Neural cell (in vitro differentiated cells): ENCODE results near the gene CCDC154. TPM values are rescaled to one million over a fixed set of nuclear protein-coding genes. Genes with fewer than 3 reads are reported as not detected.

Experiments
- H2AFZ ChIP-seq: fragments of 200-600, 300-800 bp; sonication (generic), shearing (Covaris generic); 2 replicates; pipeline ENCODE4 v1.6.0; 2014; ENCODE audit warnings: low read depth, mild to moderate bottlenecking, antibody characterized with exemption, low read length, moderate library complexity
- H3F3A ChIP-seq: fragments of 200-600 bp; shearing (Covaris generic); 2 replicates; pipeline ENCODE4 v1.6.1; 2016; ENCODE audit warnings: mild to moderate bottlenecking, moderate library complexity, mixed read lengths, antibody characterized with exemption, low read length; ENCODE audit not compliant: insufficient read depth, poor library complexity, severe bottlenecking
- H3K27ac ChIP-seq: fragments of 200-600, 300-800 bp; sonication (generic), shearing (Covaris generic); 2 replicates; pipeline ENCODE4 v1.5.1; 2014; ENCODE audit warnings: mild to moderate bottlenecking, low read length, moderate library complexity
- H3K27me3 ChIP-seq: fragments of 300-800, 200-600 bp; sonication (generic), shearing (Covaris generic); 2 replicates; pipeline ENCODE4 v1.6.0; 2014; ENCODE audit warnings: mild to moderate bottlenecking, low read depth, low read length, moderate library complexity; ENCODE audit not compliant: insufficient read depth
- H3K36me3 ChIP-seq: fragments of 300-800, 200-600 bp; sonication (generic), shearing (Covaris generic); 2 replicates; pipeline ENCODE4 v1.5.1; 2014; ENCODE audit warnings: mild to moderate bottlenecking, antibody characterized with exemption, low read length, moderate library complexity; ENCODE audit not compliant: insufficient read depth
- H3K4me2 ChIP-seq: fragments of 300-800, 200-600 bp; sonication (generic), shearing (Covaris generic); 2 replicates; pipeline ENCODE4 v1.6.0; 2014; ENCODE audit warnings: mild to moderate bottlenecking, low read length
- H3K4me3 ChIP-seq: fragments of 300-800, 200-600 bp; sonication (generic), shearing (Covaris generic); 2 replicates; pipeline ENCODE4 v1.5.1; 2014; ENCODE audit warnings: mild to moderate bottlenecking, low read length, moderate library complexity
- H3K79me2 ChIP-seq: fragments of 200-600 bp; shearing (Covaris generic); replicated peaks from 2 replicates; pipeline ENCODE4 v1.6.0; 2014; ENCODE audit warnings: mild to moderate bottlenecking, low read length, moderate library complexity; ENCODE audit not compliant: insufficient read depth
- H3K9ac ChIP-seq: fragments of 300-800, 200-600 bp; sonication (generic), shearing (Covaris generic); 2 replicates; pipeline ENCODE4 v1.6.1; 2016; ENCODE audit warnings: mild to moderate bottlenecking, low read length, mixed read lengths
- H3K9me2 ChIP-seq: fragments of 200-600 bp; shearing (Covaris generic); 2 replicates; pipeline ENCODE4 v1.6.1; 2016; ENCODE audit warnings: mild to moderate bottlenecking, low read length, mixed read lengths; ENCODE audit not compliant: insufficient read depth
- H3K9me3 ChIP-seq: fragments of 200-600, 300-800 bp; sonication (generic), shearing (Covaris generic); 2 replicates; pipeline ENCODE4 v1.6.1; 2016; ENCODE audit warnings: mild to moderate bottlenecking, mixed run types, low read length, moderate library complexity, mixed read lengths
- H4K20me1 ChIP-seq: fragments of 200-600 bp; shearing (Covaris generic); 2 replicates; pipeline ENCODE4 v1.6.1; 2016; ENCODE audit warnings: mild to moderate bottlenecking, mixed run types; ENCODE audit not compliant: insufficient read depth
- EP300 ChIP-seq: fragments of 450-650 bp; conservative IDR thresholded peaks from 2 replicates; pipeline ENCODE4 v1.6.1; 2014; ENCODE audit warnings: antibody characterized with exemption, mild to moderate bottlenecking, moderate library complexity; ENCODE audit not compliant: poor library complexity, severe bottlenecking
- EZH2 ChIP-seq: fragments of 200-600, 300-800 bp; shearing (Covaris generic), sonication (generic); IDR thresholded peaks from 2 replicates; pipeline ENCODE4 v1.6.1; 2014; ENCODE audit warnings: antibody characterized with exemption, low read length, borderline replicate concordance, mild to moderate bottlenecking; ENCODE audit not compliant: insufficient read depth, poor library complexity, severe bottlenecking
- MXI1 ChIP-seq: fragments of 450-650 bp; conservative IDR thresholded peaks from 2 replicates; pipeline ENCODE4 v1.6.1; 2014; ENCODE audit warnings: antibody characterized with exemption, mild to moderate bottlenecking; ENCODE audit not compliant: poor library complexity, severe bottlenecking
- RAD21 ChIP-seq: fragments of 450-650 bp; conservative IDR thresholded peaks from 2 replicates; pipeline ENCODE4 v1.6.1; 2014; ENCODE audit warnings: antibody characterized with exemption, mild to moderate bottlenecking, moderate library complexity
- SMC3 ChIP-seq: fragments of 450-650 bp; conservative IDR thresholded peaks from 2 replicates; pipeline ENCODE4 v1.6.1; 2014; ENCODE audit warnings: antibody characterized with exemption, mild to moderate bottlenecking, moderate library complexity; ENCODE audit not compliant: poor library complexity
- TAF1 ChIP-seq: IDR thresholded peaks from 2 replicates; pipeline ENCODE4 v1.6.1; 2012; ENCODE audit warnings: low read depth
- polyA plus RNA-seq: library from polyadenylated mRNA; depleted of rRNA; stranded (reverse); fragments of >200 nt; gene quantifications from 2 replicates; pipeline ENCODE4 v1.2.3, GENCODE V29; 2014
- TF ChIP-seq, protein P1 (sequence below): fragments of 450-650 bp; IDR thresholded peaks from 2 replicates; pipeline ENCODE4 v1.5.1; 2014; ENCODE audit warnings: antibody characterized with exemption, mild to moderate bottlenecking, moderate library complexity; ENCODE audit not compliant: poor library complexity, severe bottlenecking

CCDC154 gene
- polyA plus RNA-seq, 1 donor from 2014 or later: 3.3 TPM

DNA sequence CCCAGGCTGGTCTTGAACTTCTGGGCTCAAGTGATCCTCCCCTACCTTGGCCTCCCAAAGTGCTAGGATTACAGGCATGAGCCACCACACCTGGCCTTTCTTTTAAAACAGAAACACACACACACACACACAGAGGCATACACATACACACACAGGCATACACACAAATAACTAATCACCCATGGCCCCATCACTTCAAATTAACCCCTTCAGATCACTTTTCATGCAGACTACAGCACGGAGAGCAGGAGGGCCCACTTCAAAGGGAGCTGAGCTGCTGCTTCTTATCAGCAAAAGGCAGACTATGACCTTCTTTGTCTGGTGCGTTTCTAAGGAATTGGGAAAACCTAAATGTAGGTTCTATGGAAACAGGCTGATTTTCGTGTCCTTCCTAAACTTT lies 28.6 kb upstream of the CCDC154 start:
- no peaks in the 10 kb centered on the region for H4K20me1 ChIP-seq
- no peak overlapping the region for H3K4me3 ChIP-seq
- H3K79me2 ChIP-seq: peaks cover 17% of the 10 kb centered on the region

DNA sequence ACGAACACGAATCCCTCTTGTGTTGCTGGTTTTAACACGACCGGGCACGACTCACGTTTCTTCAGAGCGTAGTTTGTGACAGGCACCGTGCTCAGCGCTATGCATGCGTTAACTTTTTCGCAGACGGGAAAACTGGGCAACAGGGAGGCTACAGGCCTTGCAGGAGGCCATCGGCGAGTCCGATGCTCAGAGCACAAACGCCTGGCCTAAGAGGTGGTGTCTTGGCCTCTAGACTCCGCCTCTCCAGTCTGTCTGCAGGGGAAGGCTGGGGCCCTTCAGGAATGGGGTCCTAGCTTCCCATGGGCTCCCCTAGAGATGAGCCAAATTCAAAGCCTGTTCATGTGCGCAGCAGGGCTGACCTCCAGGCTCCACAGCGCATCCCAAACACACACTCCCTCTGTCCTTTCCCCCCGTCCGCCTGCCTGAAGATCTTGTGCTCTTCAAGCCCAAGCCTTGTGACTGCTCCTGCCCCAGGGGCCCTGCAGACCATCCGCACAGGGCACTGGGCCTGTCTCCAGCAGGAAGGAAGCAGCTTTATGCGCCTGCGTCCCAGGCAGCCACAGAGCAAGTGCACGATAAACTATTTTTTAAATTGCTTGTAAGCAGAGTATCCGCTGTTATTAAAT lies 27.3 kb upstream of the CCDC154 start:
- H3K27ac ChIP-seq: no peak overlapping the region
- no peaks in the 10 kb centered on the region for H3F3A ChIP-seq
- no peaks in the 10 kb centered on the region for H3K27me3 ChIP-seq
- no peaks in the 10 kb centered on the region for H4K20me1 ChIP-seq
- H3K36me3 ChIP-seq: no peaks in the 10 kb centered on the region
- no peak for TF ChIP-seq TAF1
- TF ChIP-seq, protein P1, sequence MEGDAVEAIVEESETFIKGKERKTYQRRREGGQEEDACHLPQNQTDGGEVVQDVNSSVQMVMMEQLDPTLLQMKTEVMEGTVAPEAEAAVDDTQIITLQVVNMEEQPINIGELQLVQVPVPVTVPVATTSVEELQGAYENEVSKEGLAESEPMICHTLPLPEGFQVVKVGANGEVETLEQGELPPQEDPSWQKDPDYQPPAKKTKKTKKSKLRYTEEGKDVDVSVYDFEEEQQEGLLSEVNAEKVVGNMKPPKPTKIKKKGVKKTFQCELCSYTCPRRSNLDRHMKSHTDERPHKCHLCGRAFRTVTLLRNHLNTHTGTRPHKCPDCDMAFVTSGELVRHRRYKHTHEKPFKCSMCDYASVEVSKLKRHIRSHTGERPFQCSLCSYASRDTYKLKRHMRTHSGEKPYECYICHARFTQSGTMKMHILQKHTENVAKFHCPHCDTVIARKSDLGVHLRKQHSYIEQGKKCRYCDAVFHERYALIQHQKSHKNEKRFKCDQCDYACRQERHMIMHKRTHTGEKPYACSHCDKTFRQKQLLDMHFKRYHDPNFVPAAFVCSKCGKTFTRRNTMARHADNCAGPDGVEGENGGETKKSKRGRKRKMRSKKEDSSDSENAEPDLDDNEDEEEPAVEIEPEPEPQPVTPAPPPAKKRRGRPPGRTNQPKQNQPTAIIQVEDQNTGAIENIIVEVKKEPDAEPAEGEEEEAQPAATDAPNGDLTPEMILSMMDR: no peak
- peaks cover 17% of the 10 kb centered on the region for H3K79me2 ChIP-seq
- H2AFZ ChIP-seq: no peak overlapping the region
- no peak overlapping the region for H3K4me3 ChIP-seq
- H3K9ac ChIP-seq: no peak overlapping the region
- no peak overlapping the region for H3K4me2 ChIP-seq
- H3K9me2 ChIP-seq: no peaks in the 10 kb centered on the region
- no peaks in the 10 kb centered on the region for H3K9me3 ChIP-seq

More for the DNA sequence above, 28.6 kb upstream of the CCDC154 start:
- no peaks in the 10 kb centered on the region for H3K27me3 ChIP-seq
- H3F3A ChIP-seq: no peaks in the 10 kb centered on the region
- no peak overlapping the region for H3K27ac ChIP-seq
- no peak overlapping the region for H3K4me2 ChIP-seq
- no peaks in the 10 kb centered on the region for H3K9me2 ChIP-seq
- H3K9ac ChIP-seq: no peak overlapping the region
- no peaks in the 10 kb centered on the region for H3K9me3 ChIP-seq
- H3K36me3 ChIP-seq: no peaks in the 10 kb centered on the region
- TF ChIP-seq EP300 (no peak), MXI1 (no peak), RAD21 (no peak), TAF1 (no peak), SMC3 (no peak)
- no peak overlapping the region for H2AFZ ChIP-seq

DNA sequence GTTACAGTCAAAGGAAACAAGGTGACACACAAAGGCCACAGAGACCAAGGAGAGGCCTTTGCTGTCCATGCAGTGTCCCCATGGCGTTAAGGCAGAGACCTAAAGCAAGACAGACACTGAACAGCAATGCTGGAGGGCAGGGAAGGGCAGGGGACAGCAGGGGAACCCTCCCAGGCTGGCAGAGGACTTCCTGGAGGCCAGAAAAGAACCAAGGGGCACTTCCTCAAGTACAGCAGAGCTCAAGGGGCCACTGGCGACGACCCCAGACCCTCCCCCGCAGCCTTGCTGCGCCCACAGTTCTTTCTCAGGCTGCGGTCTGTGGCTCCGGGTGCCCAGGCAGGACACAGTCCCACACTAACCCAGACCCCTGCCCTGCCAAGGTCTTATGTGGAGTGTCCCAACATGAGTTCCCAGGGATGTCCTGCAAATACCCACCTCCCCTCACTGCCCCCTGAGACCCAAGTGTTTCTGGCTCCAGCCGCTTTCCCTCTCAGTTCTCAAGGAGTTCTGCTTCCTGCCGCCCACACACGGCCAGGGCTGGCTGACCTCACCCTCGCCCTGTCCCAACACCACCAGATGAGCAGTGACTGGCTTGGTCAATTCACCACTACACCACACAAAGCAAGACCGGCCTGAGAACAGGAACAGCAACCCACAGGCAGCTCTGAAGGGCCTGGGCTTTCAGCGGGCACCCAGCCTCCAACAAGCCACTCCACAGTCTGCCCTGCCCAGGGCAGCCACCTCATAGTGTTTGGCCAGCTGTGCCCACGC lies 26.3 kb upstream of the CCDC154 start:
- Histone ChIP-seq H3K27ac (no peak overlapping the region), H2AFZ (no peak overlapping the region), H3K36me3 (no peaks in the 10 kb centered on the region), H3K4me2 (no peak overlapping the region), H3K9me2 (no peaks in the 10 kb centered on the region), H3F3A (no peaks in the 10 kb centered on the region), H3K27me3 (no peaks in the 10 kb centered on the region), H4K20me1 (no peaks in the 10 kb centered on the region), H3K9ac (no peak overlapping the region), H3K9me3 (no peaks in the 10 kb centered on the region), H3K4me3 (no peak overlapping the region), H3K79me2 (peaks cover 17% of the 10 kb centered on the region)
- TF ChIP-seq, protein P1: no peak
- no peak for TF ChIP-seq EZH2
